ENCODE results near the gene VPS33A. TPM values are rescaled to one million over a fixed set of nuclear protein-coding genes. Genes with fewer than 3 reads are reported as not detected.

Gene VPS33A
- total and polyA plus RNA-seq, 2 of the 8 experiments (the other 6 are each of a cell fraction or from before 2014, with no cell fraction given): 16.4 to 41.8 TPM

GRCh38 chr12:122297494-122297893 is 31.2 kb upstream of the VPS33A start:
- FAIRE-seq: no peak
- H3K4ac ChIP-seq (replicated peaks; ENCODE audit: insufficient read length, low read depth, low read length): no peak overlapping the region
- H3K9ac ChIP-seq (replicated peaks in 1 of 4; ENCODE audit: extremely low read depth in 1 of 4, low read depth in 3 of 4, low read length in 3 of 4): no peak overlapping the region
- H3K23ac ChIP-seq (ENCODE audit: insufficient read length): no peak overlapping the region
- no peak overlapping the region for H4K8ac ChIP-seq (ENCODE audit: extremely low read depth, insufficient read depth, low read length)
- WGBS, 2 experiments (ENCODE audit: extremely low coverage in 1 of 2, insufficient coverage in 1 of 2, insufficient read length in 1 of 2, insufficient replicate concordance in 2 of 2, low coverage in 1 of 2, low lambda C conversion rate in 2 of 2, missing lambda C conversion rate in 1 of 2): 90% methylated on average over 9 of the region's 9 CpGs; no CpG with 5 or more reads in 1 of the 2 experiments
- no peak overlapping the region for H3K4me3 ChIP-seq (ENCODE audit: extremely low read depth in 1 of 4, insufficient read depth in 2 of 4, low read depth in 3 of 4, low read length in 4 of 4)
- no peak overlapping the region for H3K56ac ChIP-seq (replicated peaks; ENCODE audit: insufficient read length, low read depth, low read length)
- ChIA-PET CTCF (ENCODE audit: partially characterized antibody) (interaction anchor here (1.3 to 3.7 kb wide), 2 partner anchors 9 to 102 kb away, joined by 4 to 19 read pairs; no protein-coding TSS in a partner anchor), POLR2A (ENCODE audit: partially characterized antibody) (no interaction called here)
- no peak overlapping the region for H3K14ac ChIP-seq (ENCODE audit: insufficient read length)
- no peak overlapping the region for H2BK120ac ChIP-seq (replicated peaks; ENCODE audit: low read depth, low read length)
- H3K9me3 ChIP-seq (ENCODE audit: insufficient read depth in 2 of 2, low read depth in 1 of 2, low read length in 1 of 2): no peaks in the 10 kb centered on the region
- no peak overlapping the region for H2BK20ac ChIP-seq (ENCODE audit: low read length)
- TF ChIP-seq POU5F1 (IDR thresholded peaks at IDR 0.05; ENCODE audit: low read depth, low read length) (no peak), EP300 (IDR thresholded peaks at IDR 0.05; ENCODE audit: borderline replicate concordance in 1 of 2, low read depth in 2 of 2, low read length in 2 of 2) (no peak), SP1 (IDR thresholded peaks at IDR 0.05; ENCODE audit: low read depth, low read length) (no peak), BCL11A (IDR thresholded peaks at IDR 0.05; ENCODE audit: low read depth in 2 of 2, low read length in 2 of 2) (no peak), KDM1A (IDR thresholded peaks at IDR 0.05; ENCODE audit: borderline replicate concordance, low read length) (no peak), CHD2 (IDR thresholded peaks at IDR 0.05; ENCODE audit: low read length) (no peak), CTBP2 (IDR thresholded peaks at IDR 0.05; ENCODE audit: borderline replicate concordance, insufficient read depth, insufficient read length, low read length) (no peak), POLR2AphosphoS5 (IDR thresholded peaks at IDR 0.05; ENCODE audit: low read depth, low read length) (no peak), CBX8 (IDR thresholded peaks at IDR 0.05; ENCODE audit: borderline replicate concordance, low read depth, low read length) (no peak)
- H3K18ac ChIP-seq (ENCODE audit: extremely low read depth, low read length): no peak overlapping the region
- H3K4me2 ChIP-seq (ENCODE audit: insufficient read depth in 1 of 2, low read depth in 2 of 2, low read length in 2 of 2): no peak overlapping the region
- H3K27me3 ChIP-seq (replicated peaks in 1 of 4; ENCODE audit: control insufficient read depth in 3 of 4, extremely low read depth in 1 of 4, insufficient read depth in 3 of 4, low read length in 3 of 4): no peaks in the 10 kb centered on the region
- no peak overlapping the region for H2AFZ ChIP-seq (ENCODE audit: low read length)
- no peak overlapping the region for H2BK15ac ChIP-seq (ENCODE audit: low read length)
- H3K36me3 ChIP-seq (ENCODE audit: control insufficient read depth in 2 of 4, insufficient read depth in 4 of 4, low read length in 3 of 4): no peaks in the 10 kb centered on the region
- H2BK5ac ChIP-seq (ENCODE audit: low read depth, low read length): no peak overlapping the region
- H3K79me1 ChIP-seq (ENCODE audit: low read depth, low read length): no peaks in the 10 kb centered on the region
- no peaks in the 10 kb centered on the region for H4K20me1 ChIP-seq (replicated peaks in 1 of 2; ENCODE audit: control insufficient read depth in 1 of 2, insufficient read depth in 2 of 2, low read length in 2 of 2)
- no peak overlapping the region for H4K91ac ChIP-seq (replicated peaks; ENCODE audit: insufficient read length, low read length)
- no peak overlapping the region for H3K27ac ChIP-seq (ENCODE audit: low read depth, low read length)
- H2AK5ac ChIP-seq (ENCODE audit: low read depth, low read length): no peak overlapping the region
- H4K5ac ChIP-seq (ENCODE audit: insufficient read length, low read depth, low read length): no peak overlapping the region
- no peaks in the 10 kb centered on the region for H3K23me2 ChIP-seq (ENCODE audit: low read depth, low read length)
- H2BK12ac ChIP-seq (ENCODE audit: low read depth, low read length): no peak overlapping the region
- 0 out of 7 replicates have a peak, but pooled peaks cover 0 to 2% (median 0%) of the 10 kb centered on the region in 4 experiments for H3K4me1 ChIP-seq (replicated peaks in 1 of 4; ENCODE audit: control insufficient read depth in 3 of 4, insufficient read depth in 4 of 4, low read length in 3 of 4)
- H3K79me2 ChIP-seq (ENCODE audit: control insufficient read depth in 1 of 2, insufficient read depth in 2 of 2, low read length in 2 of 2): no peaks in the 10 kb centered on the region
- no peak for DNase-seq (ENCODE audit: low read depth in 1 of 2, low spot score in 2 of 2)
